Liver (tissue), 3 donors: ENCODE results near the gene FMN1.

Experiments
- EGR1 ChIP-seq, 2 donors: IDR thresholded peaks; 2 replicates each; pipeline ENCODE4 v1.6.1; 2016 to 2018; ENCODE audit warnings: antibody characterized with exemption in 2 of 2, low read depth in 2 of 2
- MAX ChIP-seq: IDR thresholded peaks from 2 replicates; pipeline ENCODE4 v1.6.1; 2016; ENCODE audit warnings: antibody characterized with exemption
- RAD21 ChIP-seq, 2 donors: IDR thresholded peaks; 2 replicates each; pipeline ENCODE4 v1.6.1; 2016; ENCODE audit warnings: antibody characterized with exemption in 2 of 2, mild to moderate bottlenecking in 2 of 2
- REST ChIP-seq: IDR thresholded peaks from 2 replicates; pipeline ENCODE4 v1.6.1; 2016; ENCODE audit warnings: antibody characterized with exemption, mild to moderate bottlenecking
- SP1 ChIP-seq: IDR thresholded peaks from 2 replicates; pipeline ENCODE4 v1.6.1; 2018; ENCODE audit warnings: antibody characterized with exemption, mild to moderate bottlenecking
- TAF1 ChIP-seq: conservative IDR thresholded peaks from 2 replicates; pipeline ENCODE4 v1.6.1; 2016; ENCODE audit warnings: antibody characterized with exemption, mild to moderate bottlenecking
- YY1 ChIP-seq: IDR thresholded peaks from 2 replicates; pipeline ENCODE4 v1.6.1; 2016; ENCODE audit warnings: antibody characterized with exemption, mild to moderate bottlenecking
- TF ChIP-seq, protein P1 (sequence below): fragments of 150-350 bp; IDR thresholded peaks from 2 replicates; pipeline ENCODE4 v1.5.1; 2017; ENCODE audit warnings: improper control_type of control experiment, low read depth, low read length; ENCODE audit not compliant: missing input control
- TF ChIP-seq, protein P2 (sequence below): IDR thresholded peaks from 2 replicates; pipeline ENCODE4 v1.6.1; 2016; ENCODE audit warnings: antibody characterized with exemption
- donor health status: healthy.
- donor health status: healthy.

GRCh38 chr15:33048255-33048654, 146.3 kb downstream of the FMN1 start:
- TF ChIP-seq, protein P1, sequence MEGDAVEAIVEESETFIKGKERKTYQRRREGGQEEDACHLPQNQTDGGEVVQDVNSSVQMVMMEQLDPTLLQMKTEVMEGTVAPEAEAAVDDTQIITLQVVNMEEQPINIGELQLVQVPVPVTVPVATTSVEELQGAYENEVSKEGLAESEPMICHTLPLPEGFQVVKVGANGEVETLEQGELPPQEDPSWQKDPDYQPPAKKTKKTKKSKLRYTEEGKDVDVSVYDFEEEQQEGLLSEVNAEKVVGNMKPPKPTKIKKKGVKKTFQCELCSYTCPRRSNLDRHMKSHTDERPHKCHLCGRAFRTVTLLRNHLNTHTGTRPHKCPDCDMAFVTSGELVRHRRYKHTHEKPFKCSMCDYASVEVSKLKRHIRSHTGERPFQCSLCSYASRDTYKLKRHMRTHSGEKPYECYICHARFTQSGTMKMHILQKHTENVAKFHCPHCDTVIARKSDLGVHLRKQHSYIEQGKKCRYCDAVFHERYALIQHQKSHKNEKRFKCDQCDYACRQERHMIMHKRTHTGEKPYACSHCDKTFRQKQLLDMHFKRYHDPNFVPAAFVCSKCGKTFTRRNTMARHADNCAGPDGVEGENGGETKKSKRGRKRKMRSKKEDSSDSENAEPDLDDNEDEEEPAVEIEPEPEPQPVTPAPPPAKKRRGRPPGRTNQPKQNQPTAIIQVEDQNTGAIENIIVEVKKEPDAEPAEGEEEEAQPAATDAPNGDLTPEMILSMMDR = no peak
- no peak for TF ChIP-seq REST
- TF ChIP-seq RAD21 (IDR thresholded peaks at IDR 0.05) = no peak
- TF ChIP-seq YY1 = no peak
- TF ChIP-seq TAF1 = no peak
- no peak for TF ChIP-seq SP1
- TF ChIP-seq, protein P2, sequence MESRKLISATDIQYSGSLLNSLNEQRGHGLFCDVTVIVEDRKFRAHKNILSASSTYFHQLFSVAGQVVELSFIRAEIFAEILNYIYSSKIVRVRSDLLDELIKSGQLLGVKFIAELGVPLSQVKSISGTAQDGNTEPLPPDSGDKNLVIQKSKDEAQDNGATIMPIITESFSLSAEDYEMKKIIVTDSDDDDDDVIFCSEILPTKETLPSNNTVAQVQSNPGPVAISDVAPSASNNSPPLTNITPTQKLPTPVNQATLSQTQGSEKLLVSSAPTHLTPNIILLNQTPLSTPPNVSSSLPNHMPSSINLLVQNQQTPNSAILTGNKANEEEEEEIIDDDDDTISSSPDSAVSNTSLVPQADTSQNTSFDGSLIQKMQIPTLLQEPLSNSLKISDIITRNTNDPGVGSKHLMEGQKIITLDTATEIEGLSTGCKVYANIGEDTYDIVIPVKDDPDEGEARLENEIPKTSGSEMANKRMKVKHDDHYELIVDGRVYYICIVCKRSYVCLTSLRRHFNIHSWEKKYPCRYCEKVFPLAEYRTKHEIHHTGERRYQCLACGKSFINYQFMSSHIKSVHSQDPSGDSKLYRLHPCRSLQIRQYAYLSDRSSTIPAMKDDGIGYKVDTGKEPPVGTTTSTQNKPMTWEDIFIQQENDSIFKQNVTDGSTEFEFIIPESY = no peak
- TF ChIP-seq MAX = no peak
- TF ChIP-seq EGR1 (IDR thresholded peaks at IDR 0.05; ENCODE audit: low read depth in 2 of 2) = no peak
